NT2/D1 (cell line): ENCODE results near the gene LYPD3.
"Not testable (repeated sequence)": the region's sequence is repeated elsewhere in the genome, so short reads cannot be mapped to it uniquely, and the experiment has no call there.

Experiments
- DNase-seq: peaks from one replicate; pipeline ENCODE4 v3.0.0-alpha.2; 2011; ENCODE audit warnings: low read depth, low spot score
- H3K27me3 ChIP-seq: 2 replicates; pipeline ENCODE4 v1.6.0; 2011; ENCODE audit warnings: mild to moderate bottlenecking; ENCODE audit not compliant: insufficient read length, insufficient read depth
- H3K36me3 ChIP-seq: 2 replicates; pipeline ENCODE4 v1.6.1; 2011; ENCODE audit warnings: mild to moderate bottlenecking, low read length, mixed read lengths; ENCODE audit not compliant: insufficient read depth, insufficient read length
- H3K4me1 ChIP-seq: 2 replicates; pipeline ENCODE4 v1.5.1; 2011; ENCODE audit not compliant: insufficient read depth, insufficient read length
- H3K4me3 ChIP-seq: 2 replicates; pipeline ENCODE4 v1.5.1; 2011; ENCODE audit warnings: low read depth; ENCODE audit not compliant: insufficient read length
- H3K9ac ChIP-seq: 2 replicates; pipeline ENCODE4 v1.6.0; 2011; ENCODE audit warnings: low read depth; ENCODE audit not compliant: insufficient read length
- H3K9me3 ChIP-seq: 2 replicates; pipeline ENCODE4 v1.5.1; 2011; ENCODE audit warnings: mild to moderate bottlenecking, low read length; ENCODE audit not compliant: insufficient read depth
- SUZ12 ChIP-seq: IDR thresholded peaks from 2 replicates; pipeline ENCODE4 v1.6.1; 2011; ENCODE audit not compliant: insufficient read length, insufficient read depth; ENCODE audit errors: extremely low read depth
- YY1 ChIP-seq: IDR thresholded peaks from 2 replicates; pipeline ENCODE4 v1.6.1; 2011; ENCODE audit not compliant: insufficient read length, insufficient read depth
- ZNF274 ChIP-seq: IDR thresholded peaks from 2 replicates; pipeline ENCODE4 v1.6.1; 2011; ENCODE audit warnings: mild to moderate bottlenecking, low read depth, low read length

Gene LYPD3

DNA sequence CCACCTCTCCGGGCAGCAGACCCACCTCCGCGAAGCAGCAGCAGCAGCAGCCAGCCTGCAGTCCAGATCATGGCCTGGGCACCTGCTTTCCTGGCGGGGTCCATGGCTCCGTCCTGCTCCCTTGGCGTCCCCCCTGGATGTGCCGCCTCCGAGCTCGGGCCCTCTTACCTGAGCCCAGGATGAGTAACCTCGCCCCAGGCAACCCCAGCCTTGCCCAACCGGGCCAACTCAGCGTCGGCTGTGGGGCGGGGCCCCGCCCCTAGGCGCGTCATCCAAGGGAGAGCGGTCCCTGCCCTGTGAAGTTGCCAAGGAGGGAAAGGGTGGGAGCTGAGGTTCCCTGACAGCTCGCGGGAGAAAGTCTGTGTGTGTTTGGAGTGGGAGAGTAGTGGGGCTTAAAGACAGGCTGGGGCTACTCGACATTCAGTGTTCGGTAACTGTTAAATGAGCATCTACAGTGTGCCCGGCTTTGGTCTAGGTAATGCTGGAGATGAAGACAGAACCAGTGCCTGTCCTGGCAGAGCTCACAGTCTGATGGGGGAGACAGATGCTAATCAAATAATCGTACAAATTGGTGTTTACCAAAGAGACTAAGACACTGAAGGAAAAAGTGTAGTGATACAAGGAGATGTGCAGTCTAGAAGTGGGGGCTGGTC is at the start of gene LYPD3:
TSS of gene LYPD3 (minus strand) at position 141 of the 653 bp plus-strand sequence. CDS start at position 104, 37 bp downstream.
- H3K4me3 ChIP-seq, result peak within 1 kb of the TSS; percentile 64
- no peaks in the 10 kb centered on the region for H3K9me3 ChIP-seq

DNA sequence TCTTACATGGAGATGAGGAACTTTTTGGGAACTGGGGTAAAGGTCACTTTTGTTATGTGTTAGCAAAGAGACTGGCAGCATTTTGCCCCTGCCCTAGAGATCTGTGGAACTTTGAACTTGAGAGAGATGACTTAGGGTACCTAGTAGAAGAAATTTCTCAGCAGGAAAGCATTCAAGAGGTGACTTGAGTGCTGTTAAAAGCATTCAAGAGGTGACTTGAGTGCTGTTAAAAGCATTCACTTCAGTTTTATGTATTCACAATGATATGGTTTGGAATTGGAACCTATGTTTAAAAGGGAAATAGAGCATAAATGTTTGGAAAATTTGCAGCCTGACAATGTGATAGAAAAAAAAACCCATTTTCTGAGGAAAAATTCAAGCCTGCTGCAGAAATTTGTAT is 47.0 kb upstream of the LYPD3 start:
- H3K4me3 ChIP-seq, DNase-seq, H3K27me3 ChIP-seq, H3K9ac ChIP-seq, H3K4me1 ChIP-seq: not testable (repeated sequence)
- Histone ChIP-seq H3K9me3 (peaks cover 17% of the 10 kb centered on the region; the same call in 1 of the 2 replicates), H3K36me3 (peaks cover 22% of the 10 kb centered on the region)

More for the DNA sequence above, at the start of gene LYPD3:
- TF ChIP-seq YY1, result no peak
- TF ChIP-seq SUZ12, result no peak
- TF ChIP-seq ZNF274, result no peak
- Histone ChIP-seq H3K9ac (peak within 1 kb of the TSS; percentile 65), H3K4me1 (no peaks in the 10 kb centered on the region), H3K27me3 (peaks cover 28% of the 10 kb centered on the region), H3K36me3 (no peaks in the 10 kb centered on the region)
- DNase-seq, result no peak

DNA sequence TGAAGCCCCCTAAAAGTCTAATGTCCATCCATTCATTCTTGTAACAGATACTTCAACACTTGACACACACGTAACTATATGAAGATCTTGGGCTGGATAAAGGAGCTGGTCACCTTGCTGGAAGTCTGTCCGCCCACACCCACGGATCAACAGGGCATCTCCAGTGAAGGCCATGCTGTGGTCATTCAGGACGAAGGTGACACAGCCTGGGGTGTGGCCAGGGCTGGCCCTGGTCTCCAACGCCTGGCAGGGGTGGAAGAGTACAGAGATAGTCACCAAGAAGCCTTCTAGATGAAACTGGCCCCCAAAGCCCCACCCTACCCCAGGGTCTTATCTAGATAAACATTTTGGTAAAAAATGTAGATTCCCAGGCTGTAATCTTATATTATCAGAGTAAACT is 45.9 kb upstream of the LYPD3 start:
- H3K27me3 ChIP-seq, result no peaks in the 10 kb centered on the region
- H3K9ac ChIP-seq, result no peak overlapping the region
- TF ChIP-seq ZNF274, result no peak
- TF ChIP-seq SUZ12, result no peak
- TF ChIP-seq YY1, result no peak
- DNase-seq, result no peak
- no peak overlapping the region for H3K4me3 ChIP-seq
- H3K4me1 ChIP-seq, result no peaks in the 10 kb centered on the region
- H3K9me3 ChIP-seq, result peaks cover 17% of the 10 kb centered on the region; the same call in 1 of the 2 replicates
- peaks cover 25% of the 10 kb centered on the region for H3K36me3 ChIP-seq

DNA sequence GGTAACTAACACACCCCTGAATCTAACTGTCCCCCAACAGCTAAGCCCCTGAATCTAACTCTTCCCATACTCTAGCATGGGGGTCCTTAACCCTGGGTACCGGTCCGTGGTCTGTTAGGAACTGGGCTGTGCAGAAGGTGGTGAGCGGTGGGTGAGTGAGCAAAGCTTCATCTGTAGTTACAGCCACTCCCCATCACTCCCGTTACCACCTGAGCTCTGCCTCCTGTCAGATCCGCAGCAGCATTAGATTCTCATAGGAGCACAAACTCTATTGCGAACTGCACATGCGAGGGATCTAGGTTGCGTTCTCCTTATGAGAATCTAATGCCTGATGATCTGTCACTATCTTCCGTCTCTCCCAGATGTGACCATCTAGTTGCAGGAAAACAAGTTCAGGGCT is 45.3 kb upstream of the LYPD3 start:
- no peaks in the 10 kb centered on the region for H3K27me3 ChIP-seq
- peaks cover 25% of the 10 kb centered on the region for H3K36me3 ChIP-seq
- H3K9ac ChIP-seq, result no peak overlapping the region
- H3K9me3 ChIP-seq, result peaks cover 17% of the 10 kb centered on the region; the same call in 1 of the 2 replicates
- DNase-seq, result no peak
- H3K4me1 ChIP-seq, result no peaks in the 10 kb centered on the region
- TF ChIP-seq ZNF274 (no peak), YY1 (no peak), SUZ12 (no peak)
- H3K4me3 ChIP-seq, result no peak overlapping the region

DNA sequence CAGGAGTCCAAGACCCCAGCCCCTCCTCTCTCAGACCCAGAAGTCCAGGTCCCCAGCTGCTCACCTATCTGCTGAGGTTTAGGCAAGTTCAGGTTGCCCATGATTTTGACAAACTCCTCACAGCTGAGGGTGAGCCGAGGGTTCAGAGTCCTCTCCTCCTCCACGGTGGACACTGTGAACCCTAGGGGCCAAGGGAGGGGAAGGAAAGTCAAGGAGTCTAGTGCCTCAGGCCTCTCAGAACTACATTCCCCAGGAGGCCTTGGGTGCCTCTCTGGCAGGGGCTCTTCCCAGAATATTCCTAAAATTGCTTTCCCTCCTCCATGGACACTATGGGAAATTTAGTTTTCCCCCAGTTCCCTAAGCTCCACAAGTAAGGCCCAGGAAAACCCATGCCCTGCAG is 42.5 kb upstream of the LYPD3 start:
- peaks cover 25% of the 10 kb centered on the region for H3K36me3 ChIP-seq
- TF ChIP-seq ZNF274 (no peak), YY1 (no peak), SUZ12 (no peak)
- no peak overlapping the region for H3K4me3 ChIP-seq
- no peak overlapping the region for H3K9ac ChIP-seq
- H3K4me1 ChIP-seq, result peaks cover 4% of the 10 kb centered on the region
- peaks cover 2% of the 10 kb centered on the region; the same call in 1 of the 2 replicates for H3K9me3 ChIP-seq
- no peak for DNase-seq
- H3K27me3 ChIP-seq, result peaks cover 20% of the 10 kb centered on the region

DNA sequence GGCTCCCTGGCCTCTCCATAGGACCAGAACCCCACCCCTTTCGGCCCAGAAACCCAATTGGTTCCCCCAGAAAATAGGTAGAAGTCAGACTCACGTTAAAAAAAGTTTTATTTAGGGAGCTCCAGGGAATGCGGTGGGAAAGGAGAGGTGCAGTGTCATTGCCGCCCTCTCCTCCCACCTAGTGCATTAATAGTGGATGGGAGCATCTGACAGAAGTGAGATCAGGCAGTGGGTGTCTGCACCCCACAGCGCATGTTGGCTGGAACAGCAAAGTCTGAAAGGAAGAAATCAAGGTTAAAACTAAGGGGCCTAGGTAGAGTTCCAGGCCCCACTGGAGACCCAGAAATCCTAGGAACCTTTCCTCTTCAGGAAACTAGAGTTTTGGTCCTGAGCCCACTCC is 41.2 kb upstream of the LYPD3 start:
- Histone ChIP-seq H3K36me3 (peaks cover 29% of the 10 kb centered on the region), H3K9me3 (no peaks in the 10 kb centered on the region; the same call in 1 of the 2 replicates), H3K4me1 (peaks cover 5% of the 10 kb centered on the region), H3K9ac (no peak overlapping the region), H3K27me3 (peaks cover 24% of the 10 kb centered on the region), H3K4me3 (no peak overlapping the region)
- TF ChIP-seq YY1 (no peak), SUZ12 (no peak), ZNF274 (no peak)
- no peak for DNase-seq

DNA sequence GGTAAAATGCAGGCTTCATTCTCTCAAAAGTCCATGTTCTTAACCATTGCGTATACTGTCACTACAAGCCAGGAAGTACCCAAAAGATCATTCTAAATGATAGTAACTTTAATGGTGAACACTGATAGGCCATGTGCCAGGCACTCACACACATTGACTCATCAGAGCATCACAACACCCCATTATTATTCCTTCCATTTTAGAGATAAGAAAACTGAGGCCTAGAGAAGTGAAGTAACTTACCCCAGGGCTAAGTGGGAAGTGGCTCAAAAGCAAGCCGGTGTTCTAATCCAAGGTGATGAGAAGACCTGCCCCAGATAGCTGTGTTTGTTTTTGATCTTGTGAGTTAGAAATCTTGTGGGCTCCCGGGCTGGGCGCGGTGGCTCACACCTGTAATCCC is 40.5 kb upstream of the LYPD3 start:
- Histone ChIP-seq H3K9me3 (no peaks in the 10 kb centered on the region), H3K36me3 (peaks cover 26% of the 10 kb centered on the region), H3K4me1 (peaks cover 5% of the 10 kb centered on the region), H3K27me3 (peaks cover 24% of the 10 kb centered on the region), H3K4me3 (no peak overlapping the region), H3K9ac (no peak overlapping the region)
- no peak for DNase-seq
- TF ChIP-seq SUZ12 (no peak), YY1 (no peak), ZNF274 (no peak)

DNA sequence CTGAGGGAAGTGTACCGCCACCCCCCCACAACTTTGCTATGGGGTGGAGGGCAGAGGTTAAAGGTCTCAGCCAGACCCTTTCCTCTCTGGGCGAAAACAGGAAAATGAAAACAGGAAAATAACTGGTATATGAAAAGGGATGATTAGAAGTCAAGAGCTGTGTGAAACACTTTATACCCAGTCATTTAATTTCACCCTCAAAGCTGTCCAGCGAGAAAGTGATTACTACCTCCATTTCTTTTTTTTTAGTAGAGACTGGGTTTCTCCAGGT is 39.7 kb upstream of the LYPD3 start:
- peaks cover 24% of the 10 kb centered on the region for H3K27me3 ChIP-seq
- peak overlapping the region; percentile 10 for H3K9ac ChIP-seq

More for the DNA sequence above, 39.7 kb upstream of the LYPD3 start:
- H3K4me1 ChIP-seq, result peaks cover 5% of the 10 kb centered on the region
- H3K4me3 ChIP-seq, result no peak overlapping the region
- no peak for DNase-seq
- no peak for TF ChIP-seq SUZ12
- no peak for TF ChIP-seq ZNF274
- no peak for TF ChIP-seq YY1
- H3K36me3 ChIP-seq, result peaks cover 21% of the 10 kb centered on the region
- H3K9me3 ChIP-seq, result no peaks in the 10 kb centered on the region
